H54 (cell line): Measurements from ENCODE around the gene UNC5C.

ENCODE experiments used
- DNase-seq: peaks from one replicate; pipeline ENCODE4 v3.0.0; 2011; ENCODE audit warnings: low spot score, mixed read lengths; ENCODE audit not compliant: insufficient read length
- FAIRE-seq: peaks from 3 replicates; lab custom pipeline; 2011; peaks lifted over from hg19 to GRCh38; lab: Jason Lieb, UNC
- POLR2A ChIP-seq: IDR thresholded peaks from 2 replicates; pipeline ENCODE4 v1.6.1; 2011; ENCODE audit warnings: low read depth, mild to moderate bottlenecking, low read length

The UNC5C gene

GRCh38 chr4:95268819-95269565 lies 279.8 kb downstream of the UNC5C start:
- no peak for FAIRE-seq
- no peak for TF ChIP-seq POLR2A
- DNase-seq = no peak

- TF ChIP-seq POLR2A = no peak
- FAIRE-seq (no peak), DNase-seq (peak; percentile 8)
Measured at GRCh38 chr4:95267081-95267480, 281.7 kb downstream of the UNC5C start.

GRCh38 chr4:95265814-95266740 lies 282.7 kb downstream of the UNC5C start:
- FAIRE-seq (no peak), DNase-seq (no peak)

GRCh38 chr4:95264843-95265242 lies 283.9 kb downstream of the UNC5C start:
- TF ChIP-seq POLR2A = no peak
- DNase-seq = no peak
- FAIRE-seq = no peak

More at GRCh38 chr4:95265814-95266740, 282.7 kb downstream of the UNC5C start:
- no peak for TF ChIP-seq POLR2A

GRCh38 chr4:95263960-95264359 lies 284.8 kb downstream of the UNC5C start:
- FAIRE-seq (no peak), DNase-seq (no peak)
- TF ChIP-seq POLR2A = no peak

GRCh38 chr4:95263391-95263790 lies 285.4 kb downstream of the UNC5C start:
- DNase-seq (no peak), FAIRE-seq (no peak)
- no peak for TF ChIP-seq POLR2A

- TF ChIP-seq POLR2A = no peak
- DNase-seq (no peak), FAIRE-seq (no peak)
Measured at GRCh38 chr4:95256108-95256835, 292.5 kb downstream of the UNC5C start.

GRCh38 chr4:95255396-95256107 lies 293.2 kb downstream of the UNC5C start:
- TF ChIP-seq POLR2A = no peak
- no peak for DNase-seq

GRCh38 chr4:95251568-95251967 lies 297.2 kb downstream of the UNC5C start:
- FAIRE-seq (no peak), DNase-seq (no peak)
- TF ChIP-seq POLR2A = no peak

More at GRCh38 chr4:95255396-95256107, 293.2 kb downstream of the UNC5C start:
- no peak for FAIRE-seq

GRCh38 chr4:95250544-95251137 lies 298.1 kb downstream of the UNC5C start:
- FAIRE-seq (no peak), DNase-seq (no peak)
- no peak for TF ChIP-seq POLR2A

- TF ChIP-seq POLR2A = no peak
- FAIRE-seq (no peak), DNase-seq (no peak)
Measured at GRCh38 chr4:95249426-95250021, 299.2 kb downstream of the UNC5C start.

GRCh38 chr4:95248720-95249425 lies 299.9 kb downstream of the UNC5C start:
- no peak for FAIRE-seq
- no peak for TF ChIP-seq POLR2A

More at GRCh38 chr4:95248720-95249425, 299.9 kb downstream of the UNC5C start:
- DNase-seq = no peak
